ENCODE data around the gene NSUN2.
"Not testable (repeated sequence)": the region's sequence is repeated elsewhere in the genome, so short reads cannot be mapped to it uniquely, and the experiment has no call there.

NSUN2 gene

GRCh38 chr5:6632888-6633468 is at the start of gene NSUN2, which contains the start of gene SRD5A1:
Gene NSUN2 (minus strand): TSS chr5:6633044. CDS start chr5:6632979, 65 bp downstream.
Gene SRD5A1 (plus strand): TSS chr5:6633440. CDS start chr5:6633577, 137 bp downstream.
- peak; percentile 88 for DNase-seq

DNA sequence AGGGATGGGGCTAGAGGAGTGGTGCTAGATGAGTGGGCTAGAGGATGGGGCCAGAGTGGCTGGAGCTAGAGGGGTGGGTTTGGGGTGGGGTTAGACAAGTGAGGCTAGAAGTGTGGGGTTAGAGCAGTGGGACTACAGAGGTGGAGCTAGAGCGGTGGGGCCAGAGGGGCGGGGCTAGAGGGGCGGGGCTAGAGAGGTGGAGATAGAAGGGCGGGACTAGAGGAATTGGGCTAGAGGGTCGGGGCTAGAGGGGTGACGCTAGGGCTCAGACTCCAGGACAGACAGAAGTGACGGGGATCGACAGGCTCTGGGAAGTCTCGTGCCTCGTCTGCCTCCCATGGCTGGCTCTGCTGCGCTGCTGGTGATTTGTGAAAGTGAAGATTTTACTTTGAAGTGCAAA is 49.4 kb upstream of the NSUN2 start:
- DNase-seq: no peak

DNA sequence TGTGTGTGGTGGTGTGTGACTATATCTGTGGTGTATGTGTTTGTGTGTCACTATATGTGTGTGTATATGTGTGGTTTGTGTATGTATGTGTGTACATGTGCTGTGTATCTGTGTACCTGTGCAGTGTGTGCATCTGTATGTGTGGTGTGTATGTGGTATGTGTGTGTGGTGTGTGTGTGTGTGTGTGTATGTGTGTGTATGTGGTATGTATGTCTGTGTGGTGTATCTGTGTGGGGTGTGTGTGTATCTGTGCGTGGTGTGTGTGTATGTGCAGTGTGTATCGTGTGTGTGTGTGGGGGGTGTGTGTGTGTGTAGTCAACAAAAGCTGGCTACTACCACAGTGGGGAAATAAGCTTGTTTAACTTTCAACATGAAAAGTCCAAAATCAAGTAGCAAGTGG is 48.8 kb upstream of the NSUN2 start:
- no peak for DNase-seq

DNA sequence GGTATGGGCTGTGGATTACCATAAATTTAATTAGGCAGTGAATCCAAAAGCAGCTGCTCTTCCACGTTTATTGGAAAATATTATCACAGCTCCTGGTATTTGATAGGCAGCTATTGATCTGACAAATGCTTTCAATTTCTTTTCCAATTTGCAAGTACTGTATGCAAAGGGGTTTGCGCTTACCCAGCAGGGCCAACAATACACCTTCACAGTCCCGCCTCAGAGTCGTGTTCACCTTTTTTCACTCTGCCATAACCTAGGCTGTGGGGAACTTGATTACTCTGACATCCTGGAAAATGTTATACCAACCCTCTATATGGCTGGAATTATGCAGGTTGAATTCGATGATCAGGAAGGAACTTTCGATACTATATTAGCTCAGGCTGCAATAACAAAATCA is 48.1 kb upstream of the NSUN2 start:
- DNase-seq: no peak

- no peak for DNase-seq
Observed at GRCh38 chr5:6678385-6678784, 45.5 kb upstream of the NSUN2 start.

DNA sequence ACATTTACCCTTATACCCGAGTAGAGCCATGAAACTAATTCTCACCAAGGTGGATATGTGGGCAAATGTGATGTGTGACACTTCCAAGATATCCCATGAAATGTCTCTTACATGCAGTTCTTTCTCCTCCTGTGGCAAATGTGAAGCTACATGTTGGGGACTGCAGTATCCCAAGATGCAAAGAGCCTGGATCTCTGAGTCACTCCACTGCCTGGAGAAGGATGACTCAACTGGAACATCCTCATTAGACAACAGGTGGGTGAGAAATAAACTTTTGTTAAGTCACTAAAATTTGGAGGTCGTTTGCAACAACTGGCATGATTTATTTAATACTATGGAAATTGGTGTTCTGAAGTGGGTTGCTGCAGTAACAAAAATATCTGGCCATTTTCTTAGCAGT is 43.9 kb upstream of the NSUN2 start:
- no peak for DNase-seq

DNA sequence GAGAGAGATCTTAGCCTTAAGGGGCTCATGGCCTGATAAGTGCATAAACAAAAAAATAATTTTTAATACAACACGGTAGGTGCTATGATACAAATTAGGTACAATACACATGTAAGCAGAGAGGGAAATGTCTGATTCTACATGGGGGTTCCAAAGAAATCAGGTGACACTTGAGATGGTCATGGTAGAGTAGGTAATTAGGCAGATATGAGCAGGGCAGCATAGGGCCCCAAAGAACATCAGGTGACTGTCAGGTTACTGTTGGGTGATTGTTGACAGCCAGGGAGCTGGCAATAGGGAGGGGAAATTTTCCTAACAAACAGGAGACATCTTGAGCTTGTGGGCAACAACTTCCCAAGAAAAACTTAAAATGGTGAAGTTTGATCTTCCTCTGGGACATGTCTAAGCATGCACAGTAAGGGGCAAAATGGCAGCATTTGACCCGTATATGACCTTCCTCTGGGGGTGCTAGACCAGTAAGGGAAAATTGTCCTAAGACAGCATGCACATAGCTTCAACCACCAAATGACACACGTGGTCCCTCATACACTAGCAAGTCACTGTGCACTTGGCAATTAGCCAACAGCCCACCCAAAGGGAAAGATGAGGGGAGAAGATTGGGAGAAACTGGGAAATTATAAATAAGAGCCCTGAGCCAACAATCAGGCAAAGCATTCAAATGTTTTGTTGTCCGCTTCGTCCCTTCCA is 43.1 kb upstream of the NSUN2 start:
- no peak for DNase-seq

- no peak for DNase-seq
Observed at GRCh38 chr5:6674886-6675285, 42.0 kb upstream of the NSUN2 start.

- DNase-seq: no peak
Observed at GRCh38 chr5:6674421-6674820, 41.6 kb upstream of the NSUN2 start.

GRCh38 chr5:6673963-6674362 is 41.1 kb upstream of the NSUN2 start:
- DNase-seq: no peak

DNA sequence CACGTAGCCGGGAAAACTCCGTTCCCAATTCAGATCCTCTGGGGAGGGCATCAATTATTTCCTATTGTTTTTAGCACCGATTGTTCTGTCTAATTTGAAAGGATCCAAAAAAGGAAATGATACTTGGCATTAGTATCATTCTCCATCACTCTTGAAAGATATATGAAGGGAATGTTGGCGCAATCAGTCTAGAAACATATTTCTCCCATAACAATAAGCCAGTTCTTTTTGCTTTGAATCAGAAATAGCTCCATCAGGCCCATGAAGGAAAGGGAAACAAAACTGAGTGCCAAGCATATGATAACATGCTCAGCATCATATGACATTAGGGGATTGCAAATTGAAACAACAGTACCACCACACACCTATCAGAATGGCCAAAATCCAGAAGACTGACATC is 40.2 kb upstream of the NSUN2 start:
- DNase-seq: no peak

- not testable (repeated sequence) for DNase-seq
Observed at GRCh38 chr5:6668717-6669116, 35.9 kb upstream of the NSUN2 start.

GRCh38 chr5:6667648-6668047 is 34.8 kb upstream of the NSUN2 start:
- no peak for DNase-seq

DNA sequence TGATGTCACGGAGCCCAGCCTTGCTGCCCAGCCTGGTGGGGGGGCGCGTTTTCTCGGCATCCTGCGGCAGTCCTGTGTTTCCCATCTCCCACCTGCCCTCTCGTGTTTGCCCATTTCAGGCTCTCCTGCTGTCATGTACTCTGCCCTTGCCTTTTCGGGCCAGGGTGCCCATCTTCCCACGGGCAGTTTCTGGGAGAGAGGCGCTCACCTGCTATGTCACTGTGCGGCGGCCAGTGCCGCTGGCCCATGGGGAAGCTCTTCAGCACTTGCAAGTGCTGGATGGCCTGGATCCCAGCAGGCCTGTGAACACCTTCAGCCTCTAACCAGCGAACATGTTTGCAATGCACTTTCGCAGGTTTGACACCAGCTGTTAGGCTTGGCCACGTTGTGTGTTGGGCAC is 33.9 kb upstream of the NSUN2 start:
- DNase-seq: no peak

DNA sequence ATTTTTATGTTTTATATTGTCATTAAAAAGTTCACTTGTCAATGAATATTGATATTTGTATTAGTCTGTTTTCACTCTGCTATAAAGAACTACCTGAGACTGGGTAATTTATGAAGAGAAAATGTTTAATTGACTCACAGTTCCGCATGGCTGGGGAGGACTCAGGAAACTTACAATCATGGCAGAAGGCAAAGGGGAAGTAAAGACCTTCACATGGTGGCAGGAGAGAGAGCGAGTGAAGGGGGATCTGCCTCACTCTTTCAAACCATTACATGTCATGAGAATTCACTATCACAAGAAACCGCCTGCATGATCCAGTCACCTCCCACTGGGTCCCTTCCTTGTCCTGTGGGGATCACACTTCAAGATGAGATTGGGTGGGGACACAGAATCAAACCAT is 27.8 kb upstream of the NSUN2 start:
- DNase-seq: no peak

GRCh38 chr5:6659941-6660684 is 27.3 kb upstream of the NSUN2 start:
- peak; percentile 5 for DNase-seq

DNA sequence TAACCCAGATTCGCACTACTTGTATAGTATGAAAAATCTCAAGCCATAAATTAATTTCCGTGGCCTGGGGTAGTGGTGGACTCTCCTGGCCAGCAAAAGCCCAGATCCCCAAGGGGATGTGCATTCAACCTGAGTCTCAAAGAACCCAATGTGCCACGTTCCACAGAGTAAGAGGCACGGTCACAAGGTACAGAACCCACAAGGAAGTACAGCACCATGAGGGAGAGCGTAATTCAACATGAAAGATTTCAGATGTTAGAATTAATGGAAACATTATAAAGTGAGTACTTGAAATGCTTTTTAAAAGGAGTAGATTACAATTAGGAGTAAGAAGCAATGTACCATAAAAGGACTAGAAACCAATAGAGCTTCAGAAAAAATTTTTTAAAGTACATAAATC is 23.8 kb upstream of the NSUN2 start:
- DNase-seq: no peak

DNA sequence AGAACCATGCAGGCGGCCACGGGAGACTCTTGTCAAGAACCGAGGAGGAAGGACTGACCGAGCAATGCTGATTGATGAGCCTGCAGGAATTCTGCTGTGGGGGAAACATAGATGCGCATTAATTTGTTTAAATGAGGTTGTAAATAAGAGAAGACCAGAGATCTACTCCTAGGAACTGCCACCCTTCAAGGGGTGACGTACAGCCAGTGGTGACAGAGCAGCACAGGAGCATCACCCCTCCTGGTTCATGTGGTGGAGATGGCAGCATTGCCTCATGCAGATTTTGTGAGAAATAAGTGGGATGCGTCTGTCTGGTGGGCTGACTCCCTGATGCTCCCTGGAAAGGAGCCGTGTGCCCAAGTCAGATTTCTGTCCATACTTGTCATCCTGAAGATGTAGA is 22.6 kb upstream of the NSUN2 start:
- no peak for DNase-seq

GRCh38 chr5:6652025-6652424 is 19.2 kb upstream of the NSUN2 start:
- DNase-seq: no peak

GRCh38 chr5:6649681-6650080 is 16.8 kb upstream of the NSUN2 start:
- no peak for DNase-seq

GRCh38 chr5:6649186-6649585 is 16.3 kb upstream of the NSUN2 start:
- DNase-seq: no peak

DNA sequence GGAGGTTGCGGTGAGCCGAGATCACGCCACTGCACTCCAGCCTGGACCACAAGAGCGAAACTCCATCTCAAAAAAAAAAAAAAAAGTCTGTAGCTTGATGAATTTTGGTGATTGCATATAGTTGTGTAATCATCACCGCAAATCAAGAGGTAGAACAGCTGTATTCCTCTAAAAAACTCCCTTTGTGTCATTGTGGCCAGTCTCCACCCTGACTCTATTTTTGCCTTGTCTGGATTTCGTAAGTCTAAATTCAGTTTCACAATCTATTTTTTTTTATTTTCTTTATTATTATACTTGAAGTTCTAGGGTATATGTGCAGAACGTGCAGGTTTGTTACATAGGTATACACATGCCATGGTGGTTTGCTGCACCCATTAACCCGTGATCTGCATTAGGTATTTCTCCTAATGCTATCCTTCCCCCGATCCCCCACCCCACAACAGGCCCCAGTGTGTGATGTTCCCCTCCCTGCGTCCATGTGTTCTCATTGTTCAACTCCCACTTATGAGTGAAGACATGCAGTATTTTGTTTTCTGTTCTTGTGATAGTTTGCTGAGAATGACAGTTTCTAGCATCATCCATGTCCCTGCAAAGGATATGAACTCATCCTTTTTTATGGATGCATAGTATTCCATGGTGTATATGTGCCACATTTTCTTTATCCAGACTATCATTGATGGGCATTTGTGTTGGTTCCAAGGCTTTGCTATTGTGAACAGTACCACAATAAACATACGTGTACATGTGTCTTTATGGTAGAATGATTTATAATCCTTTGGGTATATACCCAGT is 12.9 kb upstream of the NSUN2 start:
- peak; percentile 15 for DNase-seq

DNA sequence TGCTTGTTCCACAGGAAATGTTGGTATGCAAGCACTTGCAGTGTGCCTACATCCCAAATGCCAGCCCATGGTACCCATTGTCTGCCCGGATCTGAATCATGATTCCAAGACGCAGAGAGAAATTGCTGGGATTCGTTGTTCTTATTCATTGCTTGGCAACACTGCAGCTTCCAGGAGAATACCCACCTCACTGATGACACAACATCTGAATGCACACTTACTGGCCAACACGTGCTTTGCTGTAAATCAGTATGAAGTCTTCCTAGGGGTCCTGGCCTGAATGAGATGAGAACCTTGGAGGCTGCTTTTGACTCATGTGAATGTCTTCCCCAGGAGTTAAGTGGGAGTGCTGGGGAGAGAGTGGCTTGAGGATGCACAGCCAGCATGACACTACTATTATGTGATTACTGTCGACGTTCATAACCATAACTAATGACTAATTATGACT is 12.0 kb upstream of the NSUN2 start:
- no peak for DNase-seq
